H9 (cell line): Measurements from ENCODE around the gene HACE1. TPM values are rescaled to one million over a fixed set of nuclear protein-coding genes. Genes with fewer than 3 reads are reported as not detected.

Experiments
- DNase-seq: peaks from one replicate; pipeline ENCODE4 v3.0.0-alpha.2; 2017
- H2AFZ ChIP-seq: one replicate; pipeline ENCODE4 v1.6.1; 2013; ENCODE audit warnings: mild to moderate bottlenecking, low read length, control low read depth, moderate library complexity
- H2AK5ac ChIP-seq: 2 replicates; pipeline ENCODE4 v1.6.1; 2013; ENCODE audit warnings: low read length, control low read depth, mixed read lengths; ENCODE audit not compliant: insufficient read length
- H2BK120ac ChIP-seq: one replicate; pipeline ENCODE4 v1.6.1; 2013; ENCODE audit warnings: low read depth, mild to moderate bottlenecking, low read length, control low read depth, inconsistent platforms; ENCODE audit not compliant: poor library complexity, severe bottlenecking
- H2BK12ac ChIP-seq: 2 replicates; pipeline ENCODE4 v1.6.1; 2013; ENCODE audit warnings: low read length, control low read depth, mixed read lengths, low read depth; ENCODE audit not compliant: insufficient read length
- H2BK15ac ChIP-seq: 2 replicates; pipeline ENCODE4 v1.6.1; 2013; ENCODE audit warnings: low read depth, low read length, control low read depth
- H2BK20ac ChIP-seq: one replicate; pipeline ENCODE4 v1.6.1; 2013; ENCODE audit warnings: low read depth, mild to moderate bottlenecking, low read length, control low read depth, inconsistent platforms; ENCODE audit not compliant: poor library complexity, severe bottlenecking
- H2BK5ac ChIP-seq: 2 replicates; pipeline ENCODE4 v1.6.1; 2013; ENCODE audit warnings: low read length, control low read depth, mixed read lengths; ENCODE audit not compliant: insufficient read length
- H3K14ac ChIP-seq: 2 replicates; pipeline ENCODE4 v1.6.1; 2013; ENCODE audit warnings: low read length, control low read depth; ENCODE audit not compliant: insufficient read depth
- H3K18ac ChIP-seq: 2 replicates; pipeline ENCODE4 v1.6.1; 2013; ENCODE audit warnings: low read depth, mild to moderate bottlenecking, mixed read lengths, low read length, control low read depth; ENCODE audit not compliant: insufficient read length
- H3K23ac ChIP-seq: 2 replicates; pipeline ENCODE4 v1.6.1; 2013; ENCODE audit warnings: low read length, control low read depth, mixed read lengths, low read depth; ENCODE audit not compliant: insufficient read length
- H3K23me2 ChIP-seq: 2 replicates; pipeline ENCODE4 v1.6.1; 2013; ENCODE audit warnings: low read depth, mild to moderate bottlenecking, mixed read lengths, low read length, control low read depth; ENCODE audit not compliant: insufficient read length, poor library complexity, severe bottlenecking
- H3K27ac ChIP-seq: 2 replicates; pipeline ENCODE4 v1.5.1; 2013; ENCODE audit warnings: low read length, control low read depth, mixed read lengths, low read depth; ENCODE audit not compliant: insufficient read length
- H3K27me3 ChIP-seq: 2 replicates; pipeline ENCODE4 v1.6.1; 2013; ENCODE audit warnings: low read length, control low read depth, inconsistent platforms; ENCODE audit not compliant: insufficient read depth
- H3K4ac ChIP-seq: 2 replicates; pipeline ENCODE4 v1.6.1; 2013; ENCODE audit warnings: low read depth, mild to moderate bottlenecking, control low read depth, inconsistent platforms, low read length, moderate library complexity
- H3K4me1 ChIP-seq: 2 replicates; pipeline ENCODE4 v1.6.1; 2013; ENCODE audit warnings: low read length, control low read depth, inconsistent platforms; ENCODE audit not compliant: insufficient read depth
- H3K4me2 ChIP-seq: 2 replicates; pipeline ENCODE4 v1.6.1; 2013; ENCODE audit warnings: low read length, control low read depth, mixed read lengths; ENCODE audit not compliant: insufficient read length, insufficient read depth
- H3K56ac ChIP-seq: 2 replicates; pipeline ENCODE4 v1.6.1; 2013; ENCODE audit warnings: low read depth, mild to moderate bottlenecking, mixed read lengths, low read length, control low read depth; ENCODE audit not compliant: insufficient read length
- H3K79me1 ChIP-seq: 2 replicates; pipeline ENCODE4 v1.6.1; 2013; ENCODE audit warnings: low read depth, mild to moderate bottlenecking, moderate library complexity, low read length, control low read depth, inconsistent platforms; ENCODE audit not compliant: insufficient read depth, poor library complexity, severe bottlenecking
- H3K79me2 ChIP-seq: 2 replicates; pipeline ENCODE4 v1.6.1; 2013; ENCODE audit warnings: low read length, control low read depth, inconsistent platforms; ENCODE audit not compliant: insufficient read depth
- H3K9ac ChIP-seq: 2 replicates; pipeline ENCODE4 v1.6.1; 2013; ENCODE audit warnings: low read length, control low read depth, mixed read lengths; ENCODE audit not compliant: insufficient read length; ENCODE audit errors: extremely low read depth
- H3K9me3 ChIP-seq: one replicate; pipeline ENCODE4 v1.6.1; 2013; ENCODE audit warnings: low read depth, low read length, inconsistent platforms; ENCODE audit not compliant: control insufficient read depth
- H3T11ph ChIP-seq: one replicate; pipeline ENCODE4 v1.6.1; 2013; ENCODE audit warnings: mild to moderate bottlenecking, low read length, control low read depth, inconsistent platforms
- H4K20me1 ChIP-seq: one replicate; pipeline ENCODE4 v1.6.1; 2013; ENCODE audit not compliant: control insufficient read depth, insufficient read length, insufficient read depth
- H4K5ac ChIP-seq: 2 replicates; pipeline ENCODE4 v1.6.1; 2013; ENCODE audit warnings: low read depth, mild to moderate bottlenecking, mixed read lengths, low read length, control low read depth; ENCODE audit not compliant: insufficient read length
- H4K8ac ChIP-seq: replicated peaks from 2 replicates; pipeline ENCODE4 v1.6.1; 2013; ENCODE audit warnings: low read length, control low read depth, mixed read lengths, low read depth; ENCODE audit not compliant: insufficient read length
- H4K91ac ChIP-seq: 2 replicates; pipeline ENCODE4 v1.6.1; 2013; ENCODE audit warnings: low read depth, mild to moderate bottlenecking, moderate library complexity, mixed read lengths, low read length, control low read depth; ENCODE audit not compliant: insufficient read length
- H3K27ac Mint-ChIP-seq, 3 experiments: 2 replicates in 2 of 3; 3 replicates in 1 of 3; pipeline ENCODE4 v1.8.0; 2020 to 2021; ENCODE audit warnings: mixed read lengths in 3 of 3, mild to moderate bottlenecking in 1 of 3, moderate library complexity in 1 of 3
- H3K27me3 Mint-ChIP-seq: 2 replicates; pipeline ENCODE4 v1.8.0; 2021; ENCODE audit warnings: low read depth, mild to moderate bottlenecking, moderate library complexity, mixed read lengths
- H3K36me3 Mint-ChIP-seq, 3 experiments: 2 replicates in 2 of 3; 3 replicates in 1 of 3; pipeline ENCODE4 v1.8.0; 2020 to 2021; ENCODE audit warnings: low read depth in 3 of 3, mixed read lengths in 3 of 3; ENCODE audit not compliant: insufficient read depth in 1 of 3
- H3K4me1 Mint-ChIP-seq, 2 experiments: 2 replicates each; pipeline ENCODE4 v1.8.0; 2020; ENCODE audit warnings: mixed read lengths in 2 of 2
- H3K4me3 Mint-ChIP-seq, 2 experiments: 2 replicates in 1 of 2; 3 replicates in 1 of 2; pipeline ENCODE4 v1.8.0; 2020 to 2021; ENCODE audit warnings: mild to moderate bottlenecking in 2 of 2, mixed read lengths in 2 of 2, moderate library complexity in 1 of 2
- H3K9me3 Mint-ChIP-seq, 2 experiments: 2 replicates in 1 of 2; 3 replicates in 1 of 2; pipeline ENCODE4 v1.8.0; 2020; ENCODE audit warnings: mild to moderate bottlenecking in 2 of 2, mixed read lengths in 2 of 2, moderate library complexity in 1 of 2
- WGBS: extraction: QIAGEN DNeasy Blood & Tissue Kit; methylation state at CpG from one replicate; pipeline ENCODE4 v1.1.7; 2013; ENCODE audit warnings: missing lambda C conversion rate, low lambda C conversion rate, mixed read lengths; ENCODE audit not compliant: insufficient read length; ENCODE audit errors: extremely low coverage; 5-methylcytosine and 5-hydroxymethylcytosine counted together
- total RNA-seq: library from RNA; stranded (reverse); gene quantifications from 2 replicates; pipeline ENCODE4 v1.2.1, GENCODE V29; 2021
- TF ChIP-seq, protein P1 (sequence below): fragments of 200-600 bp; sonication (generic); conservative IDR thresholded peaks from 3 replicates; pipeline ENCODE4 v1.8.0; 2021; ENCODE audit warnings: antibody characterized with exemption, mild to moderate bottlenecking

Gene HACE1
- total RNA-seq, 1 experiment from 2014 or later: 18.0 TPM

DNA sequence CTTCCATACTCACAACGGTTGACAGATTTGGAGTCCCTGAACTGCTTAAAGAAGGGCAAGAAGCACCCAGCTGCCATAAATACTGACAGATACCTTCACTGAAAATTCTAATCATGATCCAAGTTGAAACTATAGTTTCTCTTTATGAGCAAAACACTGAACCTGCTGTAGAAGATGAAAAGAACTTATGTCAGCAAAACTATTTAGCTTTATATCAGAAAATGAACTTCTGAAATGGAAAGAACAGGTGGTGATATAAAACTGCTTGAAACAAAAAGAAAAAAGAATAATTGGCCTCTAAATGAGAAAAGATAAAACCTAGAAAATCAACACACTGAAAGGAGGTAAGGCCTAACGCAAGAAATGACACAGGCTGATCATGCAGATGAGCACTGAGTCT, 72.4 kb downstream of the HACE1 start:
- WGBS: no CpG with 5 or more reads among the region's 2 CpGs
- H3K4me3 Mint-ChIP-seq: no peak overlapping the region
- H2BK20ac ChIP-seq: no peak overlapping the region

More for the DNA sequence above, 72.4 kb downstream of the HACE1 start:
- no peak for DNase-seq
- Histone ChIP-seq H3K23ac (no peak overlapping the region), H3T11ph (no peak overlapping the region), H2BK120ac (no peak overlapping the region), H3K23me2 (no peaks in the 10 kb centered on the region), H3K9ac (no peak overlapping the region), H3K14ac (no peak overlapping the region), H4K91ac (no peak overlapping the region), H3K79me2 (no peaks in the 10 kb centered on the region), H4K5ac (no peak overlapping the region), H3K4me1 (no peaks in the 10 kb centered on the region), H2AFZ (no peak overlapping the region), H3K9me3 (no peaks in the 10 kb centered on the region), H3K18ac (no peak overlapping the region), H2AK5ac (no peak overlapping the region), H2BK12ac (no peak overlapping the region), H2BK5ac (no peak overlapping the region), H3K4ac (no peak overlapping the region), H3K27ac (no peak overlapping the region), H2BK15ac (no peak overlapping the region), H4K8ac (no peak overlapping the region), H3K79me1 (no peaks in the 10 kb centered on the region), H3K4me2 (no peak overlapping the region), H3K56ac (no peak overlapping the region), H3K27me3 (no peaks in the 10 kb centered on the region), H4K20me1 (no peaks in the 10 kb centered on the region)
- Mint-ChIP-seq H3K36me3 (peaks cover 2 to 21% (median 10%) of the 10 kb centered on the region in 3 experiments; a peak in 5 of 7 replicates), H3K4me1 (no peaks in the 10 kb centered on the region), H3K27me3 (no peaks in the 10 kb centered on the region), H3K27ac (peak overlapping the region in 1 of 3 experiments; percentile 52; a peak in 2 of 7 replicates), H3K9me3 (no peaks in the 10 kb centered on the region)
- TF ChIP-seq, protein P1, sequence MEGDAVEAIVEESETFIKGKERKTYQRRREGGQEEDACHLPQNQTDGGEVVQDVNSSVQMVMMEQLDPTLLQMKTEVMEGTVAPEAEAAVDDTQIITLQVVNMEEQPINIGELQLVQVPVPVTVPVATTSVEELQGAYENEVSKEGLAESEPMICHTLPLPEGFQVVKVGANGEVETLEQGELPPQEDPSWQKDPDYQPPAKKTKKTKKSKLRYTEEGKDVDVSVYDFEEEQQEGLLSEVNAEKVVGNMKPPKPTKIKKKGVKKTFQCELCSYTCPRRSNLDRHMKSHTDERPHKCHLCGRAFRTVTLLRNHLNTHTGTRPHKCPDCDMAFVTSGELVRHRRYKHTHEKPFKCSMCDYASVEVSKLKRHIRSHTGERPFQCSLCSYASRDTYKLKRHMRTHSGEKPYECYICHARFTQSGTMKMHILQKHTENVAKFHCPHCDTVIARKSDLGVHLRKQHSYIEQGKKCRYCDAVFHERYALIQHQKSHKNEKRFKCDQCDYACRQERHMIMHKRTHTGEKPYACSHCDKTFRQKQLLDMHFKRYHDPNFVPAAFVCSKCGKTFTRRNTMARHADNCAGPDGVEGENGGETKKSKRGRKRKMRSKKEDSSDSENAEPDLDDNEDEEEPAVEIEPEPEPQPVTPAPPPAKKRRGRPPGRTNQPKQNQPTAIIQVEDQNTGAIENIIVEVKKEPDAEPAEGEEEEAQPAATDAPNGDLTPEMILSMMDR: no peak
